Gastrocnemius medialis (tissue), 4 donors: ENCODE measurements around the gene CRTC2. TPM values are rescaled to one million over a fixed set of nuclear protein-coding genes. Genes with fewer than 3 reads are reported as not detected.

Experiments
- ATAC-seq, 2 donors: fragments of 150-250 bp; one replicate each; pipeline ENCODE4 v1.9.1; 2016
- DNase-seq, 2 donors: peaks; one replicate each; pipeline ENCODE4 v3.0.0-alpha.2; 2019
- H3K27ac ChIP-seq, 4 donors: fragments of 200-600 bp; sonication (generic); 1 replicate in 1 of 4; 2 replicates in 3 of 4; pipeline ENCODE4 v1.5.1; 2016 to 2018; ENCODE audit warnings: mild to moderate bottlenecking in 2 of 4, moderate library complexity in 1 of 4
- H3K27me3 ChIP-seq, 3 donors: fragments of 200-600 bp; sonication (generic) in 2 of 3; 1 replicate in 1 of 3; 2 replicates in 2 of 3; pipeline versions ENCODE4 v1.5.1 to v1.6.0; 2016 to 2019; ENCODE audit warnings: mild to moderate bottlenecking in 1 of 3, moderate library complexity in 1 of 3
- H3K36me3 ChIP-seq, 2 donors: fragments of 200-600 bp; sonication (generic) in 1 of 2; one replicate each; pipeline ENCODE4 v1.5.1; 2017 to 2018
- H3K4me1 ChIP-seq, 2 donors: fragments of 200-600 bp; sonication (generic) in 1 of 2; one replicate each; pipeline ENCODE4 v1.5.1; 2016 to 2017; ENCODE audit warnings: mild to moderate bottlenecking in 2 of 2
- H3K4me3 ChIP-seq, 4 donors: fragments of 200-600 bp; sonication (generic) in 3 of 4; 1 replicate in 1 of 4; 2 replicates in 3 of 4; pipeline ENCODE4 v1.5.1; 2016 to 2019; ENCODE audit warnings: mild to moderate bottlenecking in 2 of 4
- H3K9me3 ChIP-seq, 3 donors: fragments of 200-600 bp; sonication (generic) in 2 of 3; 1 replicate in 1 of 3; 2 replicates in 2 of 3; pipeline ENCODE4 v1.5.1; 2016 to 2019
- CTCF ChIP-seq, 5 experiments: fragments of 450-650 bp in 3 of 5; fragments of 200-600 bp in 2 of 5; sonication (generic) in 2 of 5; IDR thresholded peaks in 4 of 5; conservative IDR thresholded peaks in 1 of 5; 1 replicate in 4 of 5; 2 replicates in 1 of 5; pipeline ENCODE4 v1.5.1; 2016 to 2019; ENCODE audit warnings: antibody characterized with exemption in 5 of 5, mild to moderate bottlenecking in 3 of 5, moderate library complexity in 3 of 5
- POLR2A ChIP-seq, 2 donors: fragments of 450-650 bp; IDR thresholded peaks; one replicate each; pipeline ENCODE4 v1.6.1; 2017; ENCODE audit warnings: antibody characterized with exemption in 2 of 2, mild to moderate bottlenecking in 2 of 2, moderate library complexity in 2 of 2
- in situ Hi-C, 4 donors: fragments of 200-750 bp; cut with MboI; loops; one replicate each; pipeline versions ENCODE4 v1.15.0 to v1.8.0; 2017; ENCODE audit warnings: low sequenced_read_pairs in 4 of 4
- intact Hi-C: fragments of 100-400 bp; cut with DNase I; formaldehyde crosslinking; loops from one replicate; pipeline ENCODE4 v1.15.1; 2023; ENCODE audit warnings: low total_unique reads
- total RNA-seq, 4 donors: library from RNA; depleted of rRNA; stranded (reverse); fragments of >200 nt; gene quantifications; one replicate each; pipeline versions ENCODE4 v1.1.0 to v1.2.3, GENCODE V29; 2016

CRTC2 gene
- total RNA-seq, 4 donors from 2014 or later = 17.4 to 27.1 (median 23.3) TPM

- Histone ChIP-seq H3K4me3 (no peak overlapping the region), H3K9me3 (no peaks in the 10 kb centered on the region), H3K27ac (no peak overlapping the region), H3K36me3 (peaks cover 4 to 76% of the 10 kb centered on the region in 2 donors), H3K27me3 (no peaks in the 10 kb centered on the region), H3K4me1 (peaks cover 0 to 10% of the 10 kb centered on the region in 2 donors)
- no peak for ATAC-seq
- in situ Hi-C loops = no loop called here
- TF ChIP-seq CTCF (IDR thresholded peaks at IDR 0.05 in 4 of 5, conservative IDR thresholded peaks at IDR 0.05 in 1 of 5) = no peak
- TF ChIP-seq POLR2A (IDR thresholded peaks at IDR 0.05) = no peak
- no peak for DNase-seq
- intact Hi-C loops = no loop called here
Observed at GRCh38 chr1:153938996-153939395, 19.4 kb downstream of the CRTC2 start.

- Histone ChIP-seq H3K9me3 (no peaks in the 10 kb centered on the region), H3K36me3 (peaks cover 4 to 86% of the 10 kb centered on the region in 2 donors), H3K27ac (no peak overlapping the region), H3K27me3 (no peaks in the 10 kb centered on the region), H3K4me1 (no peaks in the 10 kb centered on the region), H3K4me3 (no peak overlapping the region)
- ATAC-seq (no peak), DNase-seq (no peak)
- in situ Hi-C loops = no loop called here
- no peak for TF ChIP-seq CTCF (IDR thresholded peaks at IDR 0.05 in 4 of 5, conservative IDR thresholded peaks at IDR 0.05 in 1 of 5)
- no peak for TF ChIP-seq POLR2A (IDR thresholded peaks at IDR 0.05)
- intact Hi-C loops = no loop called here
Observed at GRCh38 chr1:153937331-153937730, 21.1 kb downstream of the CRTC2 start.

- in situ Hi-C loops (no loop called here), intact Hi-C loops (no loop called here)
- Histone ChIP-seq H3K4me1 (no peaks in the 10 kb centered on the region), H3K27ac (no peak overlapping the region), H3K9me3 (no peaks in the 10 kb centered on the region), H3K27me3 (no peaks in the 10 kb centered on the region), H3K4me3 (no peak overlapping the region), H3K36me3 (peaks cover 4 to 86% of the 10 kb centered on the region in 2 donors)
- DNase-seq (peak in 1 of 2 donors; percentile 6), ATAC-seq (no peak)
- TF ChIP-seq CTCF (IDR thresholded peaks at IDR 0.05 in 4 of 5, conservative IDR thresholded peaks at IDR 0.05 in 1 of 5) (no peak), POLR2A (IDR thresholded peaks at IDR 0.05) (no peak)
Observed at GRCh38 chr1:153936011-153936802, 22.2 kb downstream of the CRTC2 start.

GRCh38 chr1:153934746-153935145, 23.7 kb downstream of the CRTC2 start:
- peak in 1 of 2 donors; percentile 8 for DNase-seq
- no peak for ATAC-seq
- TF ChIP-seq POLR2A (IDR thresholded peaks at IDR 0.05) (no peak), CTCF (IDR thresholded peaks at IDR 0.05 in 4 of 5, conservative IDR thresholded peaks at IDR 0.05 in 1 of 5) (no peak)
- Histone ChIP-seq H3K27me3 (no peaks in the 10 kb centered on the region), H3K4me3 (no peak overlapping the region), H3K9me3 (no peaks in the 10 kb centered on the region), H3K4me1 (no peaks in the 10 kb centered on the region), H3K36me3 (peaks cover 4 to 92% of the 10 kb centered on the region in 2 donors), H3K27ac (no peak overlapping the region)
- in situ Hi-C loops = no loop called here
- intact Hi-C loops = no loop called here
